Liver (tissue), 3 donors: ENCODE results near the gene TSPAN15.

Experiments
- CTCF ChIP-seq: fragments of 150-350 bp; IDR thresholded peaks from 2 replicates; pipeline ENCODE4 v1.5.1; 2017; ENCODE audit warnings: improper control_type of control experiment, low read depth, low read length; ENCODE audit not compliant: missing input control
- EGR1 ChIP-seq, 2 donors: IDR thresholded peaks; 2 replicates each; pipeline ENCODE4 v1.6.1; 2016 to 2018; ENCODE audit warnings: antibody characterized with exemption in 2 of 2, low read depth in 2 of 2
- FOXA1 ChIP-seq: IDR thresholded peaks from 2 replicates; pipeline ENCODE4 v1.6.1; 2016; ENCODE audit warnings: antibody characterized with exemption
- JUND ChIP-seq, 2 donors: IDR thresholded peaks; 2 replicates each; pipeline ENCODE4 v1.6.1; 2016; ENCODE audit warnings: antibody characterized with exemption in 2 of 2
- RAD21 ChIP-seq, 2 donors: IDR thresholded peaks; 2 replicates each; pipeline ENCODE4 v1.6.1; 2016; ENCODE audit warnings: antibody characterized with exemption in 2 of 2, mild to moderate bottlenecking in 2 of 2
- RXRA ChIP-seq, 2 donors: IDR thresholded peaks; 2 replicates each; pipeline ENCODE4 v1.6.1; 2017 to 2018; ENCODE audit warnings: antibody characterized with exemption in 2 of 2, mild to moderate bottlenecking in 1 of 2
- TAF1 ChIP-seq: conservative IDR thresholded peaks from 2 replicates; pipeline ENCODE4 v1.6.1; 2016; ENCODE audit warnings: antibody characterized with exemption, mild to moderate bottlenecking
- TF ChIP-seq, protein P1 (sequence below): IDR thresholded peaks from 2 replicates; pipeline ENCODE4 v1.6.1; 2016; ENCODE audit warnings: antibody characterized with exemption
- donor health status: healthy.
- donor health status: healthy.

DNA sequence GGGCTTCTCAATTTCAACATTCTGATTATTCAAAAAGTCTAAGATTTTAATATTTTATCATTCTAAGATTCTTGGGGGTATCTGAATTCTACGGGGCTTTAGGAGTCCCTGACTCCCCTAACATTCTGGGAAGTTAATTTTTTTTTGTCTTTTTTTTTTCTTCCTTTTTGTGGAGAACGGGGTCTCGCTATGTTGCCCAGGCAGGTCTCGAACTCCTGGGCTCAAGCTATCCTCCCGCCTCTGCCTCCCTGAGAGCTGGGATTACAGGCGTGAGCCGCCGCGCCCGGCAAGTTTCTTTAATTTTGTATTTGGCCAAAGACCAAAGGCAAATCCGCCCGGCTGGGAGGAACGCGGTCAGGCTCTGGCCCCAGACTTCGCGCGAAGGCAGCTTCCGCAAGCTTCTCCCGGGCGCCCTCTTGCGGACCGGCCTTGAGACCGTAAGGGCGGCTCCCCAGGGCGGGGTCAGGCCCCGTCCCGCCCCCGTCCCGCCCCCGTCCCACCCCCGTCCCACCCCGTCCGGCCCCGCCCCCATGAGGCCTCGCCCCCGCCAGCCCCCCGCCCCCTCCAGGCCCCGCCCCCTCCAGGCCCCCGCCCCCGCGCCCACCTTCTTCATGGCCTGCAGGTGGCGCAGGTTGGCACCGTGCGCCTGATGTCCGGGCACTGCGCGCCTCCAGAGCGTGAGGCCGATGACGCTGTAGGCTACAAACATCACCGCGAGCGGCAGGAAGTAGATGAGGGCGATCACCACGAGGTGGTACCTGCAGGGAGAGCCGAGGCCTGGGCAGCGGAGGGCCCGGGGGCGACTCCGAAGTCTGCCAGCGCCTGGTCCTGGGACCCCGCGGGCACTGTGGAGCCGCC, 42.7 kb upstream of the TSPAN15 start:
- TF ChIP-seq RAD21 (IDR thresholded peaks at IDR 0.05), result peak; percentile 49 to 65
- TF ChIP-seq CTCF, result peak; percentile 46
- no peak for TF ChIP-seq FOXA1
- TF ChIP-seq EGR1 (IDR thresholded peaks at IDR 0.05; ENCODE audit: low read depth in 2 of 2), result peak in 1 of 2 donors; percentile 53
- TF ChIP-seq TAF1, result no peak
- peak in 1 of 2 donors; percentile 16 for TF ChIP-seq RXRA (IDR thresholded peaks at IDR 0.05)
- no peak for TF ChIP-seq JUND (IDR thresholded peaks at IDR 0.05)
- TF ChIP-seq, protein P1, sequence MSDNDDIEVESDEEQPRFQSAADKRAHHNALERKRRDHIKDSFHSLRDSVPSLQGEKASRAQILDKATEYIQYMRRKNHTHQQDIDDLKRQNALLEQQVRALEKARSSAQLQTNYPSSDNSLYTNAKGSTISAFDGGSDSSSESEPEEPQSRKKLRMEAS, result no peak
